Right renal cortex interstitium (tissue), 3 donors: Measurements from ENCODE around the gene FBXL13. TPM values are rescaled to one million over a fixed set of nuclear protein-coding genes. Genes with fewer than 3 reads are reported as not detected.
"Not testable (repeated sequence)": the region's sequence is repeated elsewhere in the genome, so short reads cannot be mapped to it uniquely, and the experiment has no call there.

Source experiments
- DNase-seq, 3 donors: peaks; one replicate each; pipeline ENCODE4 v3.0.0-alpha.2; 2013; ENCODE audit warnings: low read depth in 3 of 3, low spot score in 2 of 3
- polyA plus RNA-seq, 3 donors: library from polyadenylated mRNA; unstranded; fragments of 120-200 nt; gene quantifications; one replicate each; pipeline ENCODE4 v1.2.1, GENCODE V29; 2013; ENCODE audit not compliant: insufficient read length in 3 of 3

The FBXL13 gene
- polyA plus RNA-seq, 3 donors: 2.8 to 3.0 (median 2.9) TPM

- no peak for DNase-seq
Observed at GRCh38 chr7:103080923-103081322, 6.3 kb upstream of the FBXL13 start.

- DNase-seq: no peak
Observed at GRCh38 chr7:103079836-103080235, 5.2 kb upstream of the FBXL13 start.

- DNase-seq: not testable (repeated sequence)
Observed at GRCh38 chr7:103078226-103078625, 3.6 kb upstream of the FBXL13 start.

- DNase-seq: no peak
Observed at GRCh38 chr7:103077318-103077717, 2.7 kb upstream of the FBXL13 start.

DNA sequence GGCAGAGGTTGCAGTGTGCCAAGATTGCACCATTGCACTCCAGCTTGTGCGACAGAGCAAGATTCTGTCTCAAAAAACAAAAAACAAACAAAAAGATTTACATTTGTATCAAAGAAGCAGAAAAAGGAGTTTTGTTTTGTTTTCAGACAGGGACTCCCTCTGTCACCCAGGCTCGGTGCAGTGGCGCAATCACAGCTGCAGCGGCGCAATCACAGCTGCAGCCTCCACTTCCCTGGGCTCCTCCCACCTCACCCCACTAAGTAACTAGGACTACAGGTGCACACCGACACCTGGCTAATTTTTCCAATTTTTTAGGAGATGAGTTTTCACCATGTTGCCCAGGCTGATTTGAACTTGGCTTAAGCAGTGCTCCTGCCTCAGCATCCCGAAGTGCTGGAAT is 2.2 kb upstream of the FBXL13 start:
- no peak for DNase-seq

DNA sequence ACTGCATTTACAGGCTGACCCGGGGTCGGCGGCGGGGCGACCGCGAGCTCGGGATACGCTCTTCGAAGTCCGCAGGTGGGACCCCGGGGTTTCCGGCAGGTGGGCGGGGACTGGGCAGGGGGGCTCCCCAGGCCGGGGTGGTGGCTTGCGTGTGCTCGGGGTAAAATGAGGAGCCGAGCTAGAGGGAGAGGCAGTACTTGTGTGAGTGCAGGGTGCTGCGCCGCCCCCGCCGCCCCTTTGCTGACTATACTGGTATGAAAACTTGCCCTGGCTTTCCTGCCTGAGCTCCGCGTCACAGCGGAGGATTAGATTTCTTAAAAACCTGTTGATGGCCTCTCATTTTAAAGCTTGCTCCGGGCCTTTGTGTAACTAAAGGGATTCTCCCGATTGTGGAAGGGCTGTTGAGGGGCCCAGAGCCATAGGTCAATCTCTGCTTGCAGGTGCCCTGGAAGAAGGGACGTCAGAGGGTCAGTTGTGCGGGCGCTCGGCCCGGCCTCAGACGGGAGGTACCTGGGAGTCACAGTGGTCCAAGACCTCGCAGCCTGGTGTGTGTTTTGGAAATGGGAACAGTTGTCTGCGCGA is 832 bp upstream of the FBXL13 start:
- peak; percentile 18 to 46 (median 25) for DNase-seq

DNA sequence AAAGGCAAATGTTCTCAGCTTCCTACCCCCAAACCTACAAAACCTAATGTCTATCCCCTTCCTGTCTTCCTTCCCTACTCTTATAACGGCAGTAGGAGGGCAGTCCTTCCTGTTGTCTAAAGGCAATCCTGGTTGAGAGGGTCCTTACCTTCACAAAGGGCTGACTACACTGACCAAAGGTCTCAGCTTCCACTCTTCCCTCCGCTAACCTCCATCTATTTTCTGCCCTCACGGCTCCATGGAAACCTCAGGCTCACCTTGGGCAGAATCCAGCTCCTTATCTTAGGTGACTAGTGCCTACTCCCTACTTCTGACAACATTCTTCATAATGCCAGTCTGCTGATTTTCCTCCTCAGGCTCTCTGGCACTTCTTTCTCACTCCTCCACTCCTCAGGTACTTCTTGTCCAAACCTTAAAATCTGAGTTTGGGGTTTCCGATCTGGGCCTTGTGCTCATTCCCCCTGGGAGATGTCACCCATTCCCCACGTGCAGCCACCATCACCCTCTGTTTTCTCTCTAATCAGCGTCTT is 542 bp downstream of the FBXL13 start:
- no peak for DNase-seq

- no peak for DNase-seq
Observed at GRCh38 chr7:103071000-103071399, 3.6 kb downstream of the FBXL13 start.

DNA sequence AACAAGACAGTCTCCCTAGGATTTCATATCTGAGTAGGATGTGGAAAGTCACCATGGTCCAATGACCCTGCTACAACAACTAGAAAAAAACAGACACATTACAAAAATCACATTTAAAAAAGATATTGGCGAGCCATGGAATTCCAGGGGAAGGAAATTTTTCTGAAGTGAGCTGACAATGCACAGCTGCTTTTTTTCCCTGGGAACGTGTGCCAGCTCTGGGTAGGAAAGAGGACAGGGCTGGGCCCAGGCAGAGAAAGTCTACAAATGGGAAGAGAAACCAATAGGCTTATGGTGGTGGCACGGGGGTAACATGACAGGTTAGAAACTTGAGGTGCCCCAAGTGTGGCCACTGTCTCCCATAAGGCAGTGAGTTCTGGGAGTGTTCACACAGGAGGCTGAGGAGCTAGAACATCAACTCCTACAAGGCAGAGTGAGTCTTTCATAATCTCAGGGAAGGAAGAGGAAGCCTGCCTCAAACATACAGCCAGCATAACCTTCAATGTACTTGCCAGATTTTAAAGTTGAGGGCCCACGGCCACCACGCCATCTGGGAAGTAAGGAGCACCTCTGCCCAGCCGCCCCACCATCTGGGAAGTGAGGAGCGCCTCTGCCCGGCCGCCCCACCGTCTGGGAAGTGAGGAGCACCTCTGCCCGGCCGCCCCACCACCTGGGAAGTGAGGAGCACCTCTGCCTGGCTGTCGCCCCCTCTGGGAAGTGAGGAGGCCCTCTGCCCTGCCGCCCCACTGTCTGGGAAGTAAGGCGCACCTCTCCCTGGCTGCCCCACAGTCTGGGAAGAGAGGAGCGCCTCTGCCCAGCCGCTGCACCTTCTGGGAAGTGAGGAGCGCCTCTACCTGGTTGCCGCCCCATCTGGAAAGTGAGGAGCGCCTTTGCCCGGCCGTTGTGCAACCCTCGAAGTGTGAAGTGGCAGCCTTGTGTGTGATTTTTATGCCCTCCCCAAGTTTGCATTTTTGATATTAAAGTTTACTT is 5.9 kb downstream of the FBXL13 start:
- DNase-seq: no peak

GRCh38 chr7:103065667-103066066 is 8.9 kb downstream of the FBXL13 start:
- no peak for DNase-seq

DNA sequence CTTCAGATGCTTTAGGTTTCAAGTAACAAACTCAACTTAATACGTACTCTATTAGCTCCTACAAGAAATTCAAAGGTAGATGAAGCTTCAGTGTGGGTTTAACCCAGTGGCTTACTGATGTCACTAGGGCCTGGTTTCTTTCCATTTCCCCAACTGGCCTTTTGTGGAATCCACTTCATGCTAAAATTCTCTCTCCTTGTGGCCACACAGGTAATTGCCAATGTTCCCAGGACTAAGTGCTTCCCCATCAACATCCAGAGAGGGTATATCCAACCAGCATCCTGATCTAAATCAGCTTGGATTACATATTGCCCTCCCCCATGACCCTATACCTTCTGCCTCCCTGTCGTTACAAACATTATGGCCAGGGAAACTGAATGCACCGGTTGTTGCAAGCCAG is 10.7 kb downstream of the FBXL13 start:
- DNase-seq: no peak

DNA sequence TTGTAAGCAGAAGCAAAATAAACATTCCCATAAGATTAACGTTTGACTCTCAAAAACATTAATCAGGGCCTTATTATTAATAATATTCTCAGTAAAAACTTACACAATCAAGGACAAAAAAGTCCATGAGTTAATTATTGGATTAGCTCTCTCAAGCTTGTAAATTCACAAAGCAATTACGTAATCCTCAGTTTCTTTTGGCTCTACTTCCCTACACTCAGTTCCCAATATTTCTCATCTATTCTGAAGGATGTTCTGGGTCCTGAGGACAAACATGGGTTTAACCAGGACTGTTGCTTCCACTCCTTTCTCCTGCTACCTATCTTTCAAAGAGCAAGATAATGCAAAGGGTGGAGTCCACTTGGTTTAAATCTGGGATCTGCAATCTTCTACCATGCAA is 15.1 kb downstream of the FBXL13 start:
- no peak for DNase-seq

DNA sequence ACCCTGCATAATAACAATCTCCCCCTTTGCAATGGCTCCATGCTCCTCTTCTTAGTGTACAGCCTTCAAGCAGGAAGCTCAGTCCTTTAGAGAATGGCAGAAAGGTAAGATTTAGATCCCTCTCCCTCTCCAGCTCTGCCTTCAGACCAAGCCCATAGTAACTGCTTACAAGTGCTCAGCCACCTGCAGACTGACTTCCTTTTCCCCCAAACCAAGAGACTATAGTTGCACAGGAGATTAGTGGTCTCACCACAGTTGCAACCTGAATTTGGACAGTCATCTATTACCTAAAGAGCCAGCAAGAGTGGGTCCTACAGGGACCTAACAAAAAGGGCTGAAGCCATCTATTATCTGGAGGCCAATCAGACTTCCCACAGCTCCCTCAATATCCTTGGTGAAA is 16.5 kb downstream of the FBXL13 start:
- DNase-seq: no peak

GRCh38 chr7:103056006-103056405 is 18.6 kb downstream of the FBXL13 start:
- DNase-seq: not testable (repeated sequence)

DNA sequence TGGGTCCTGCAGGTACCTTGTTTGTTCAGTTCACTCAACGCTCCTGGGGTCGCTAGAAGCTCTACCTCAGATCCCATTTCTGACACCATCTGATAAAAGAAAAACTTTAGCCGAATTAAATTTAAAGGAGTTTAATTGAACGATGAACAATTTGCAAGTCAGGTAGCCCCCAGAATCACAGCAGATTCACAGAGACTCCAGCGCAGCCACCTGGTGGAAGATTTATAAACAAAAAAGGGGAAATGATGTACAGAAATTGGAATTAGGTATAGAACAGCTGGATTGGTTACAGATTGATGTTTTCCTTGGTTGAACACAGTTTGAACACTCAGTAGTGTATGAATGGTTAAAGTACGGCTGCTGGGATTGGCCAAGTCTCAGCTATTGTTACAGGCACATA is 23.1 kb downstream of the FBXL13 start:
- DNase-seq: no peak

DNA sequence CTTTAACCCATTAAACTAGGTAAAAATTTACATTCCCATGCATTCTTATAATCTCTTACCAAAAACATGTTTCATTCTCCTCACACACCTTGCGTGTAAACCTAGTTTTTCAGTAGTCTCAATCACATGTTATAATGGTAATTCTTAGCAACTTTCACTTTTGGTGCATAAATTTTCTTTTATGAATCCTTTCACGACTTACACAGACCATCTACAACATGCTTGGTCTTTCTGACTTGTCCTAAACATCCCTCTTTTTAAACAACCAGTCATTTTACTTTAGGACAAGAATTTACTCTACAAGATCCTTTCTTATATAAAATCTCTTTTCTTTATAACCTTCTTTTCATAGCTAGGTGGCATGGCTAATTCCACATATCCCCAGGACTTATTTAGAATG is 25.8 kb downstream of the FBXL13 start:
- DNase-seq: no peak

DNA sequence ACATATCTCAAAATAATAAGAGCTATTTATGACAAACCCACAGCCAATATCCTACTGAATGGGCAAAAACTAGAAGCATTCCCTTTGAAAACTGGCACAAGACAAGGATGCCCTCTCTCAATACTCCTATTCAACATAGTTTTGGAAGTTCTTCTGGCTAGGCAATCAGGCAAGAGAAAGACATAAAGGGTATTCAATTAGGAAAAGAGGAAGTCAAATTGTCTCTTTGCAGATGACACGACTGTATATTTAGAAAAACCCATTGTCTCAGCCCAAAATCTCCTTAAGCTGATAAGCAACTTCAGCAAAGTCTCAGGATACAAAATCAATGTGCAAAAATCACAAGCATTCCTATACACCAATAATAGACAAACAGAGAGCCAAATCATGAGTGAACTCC is 32.8 kb downstream of the FBXL13 start:
- not testable (repeated sequence) for DNase-seq

- DNase-seq: not testable (repeated sequence)
Observed at GRCh38 chr7:103037823-103038739, 36.5 kb downstream of the FBXL13 start.

- DNase-seq: no peak
Observed at GRCh38 chr7:103037476-103037822, 37.1 kb downstream of the FBXL13 start.

GRCh38 chr7:103034318-103034717 is 40.3 kb downstream of the FBXL13 start:
- not testable (repeated sequence) for DNase-seq

GRCh38 chr7:103031781-103032180 is 42.8 kb downstream of the FBXL13 start:
- DNase-seq: no peak
